A673 (cell line): Measurements from ENCODE around the gene SVOPL.

Experiments
- EZH2 ChIP-seq: fragments of 200-600 bp; sonication (generic); IDR thresholded peaks from 2 replicates; pipeline ENCODE4 v1.6.1; 2017; ENCODE audit warnings: borderline replicate concordance, low read depth, mild to moderate bottlenecking, mixed read lengths, antibody characterized with exemption, low read length; ENCODE audit not compliant: poor library complexity, severe bottlenecking
- TF ChIP-seq, protein P1 (sequence below): fragments of 300-800, 200-600 bp; sonication (generic); conservative IDR thresholded peaks from 2 replicates; pipeline ENCODE4 v1.5.1; 2017; ENCODE audit warnings: low read depth, mild to moderate bottlenecking, antibody characterized with exemption, low read length, moderate library complexity, mixed read lengths

DNA sequence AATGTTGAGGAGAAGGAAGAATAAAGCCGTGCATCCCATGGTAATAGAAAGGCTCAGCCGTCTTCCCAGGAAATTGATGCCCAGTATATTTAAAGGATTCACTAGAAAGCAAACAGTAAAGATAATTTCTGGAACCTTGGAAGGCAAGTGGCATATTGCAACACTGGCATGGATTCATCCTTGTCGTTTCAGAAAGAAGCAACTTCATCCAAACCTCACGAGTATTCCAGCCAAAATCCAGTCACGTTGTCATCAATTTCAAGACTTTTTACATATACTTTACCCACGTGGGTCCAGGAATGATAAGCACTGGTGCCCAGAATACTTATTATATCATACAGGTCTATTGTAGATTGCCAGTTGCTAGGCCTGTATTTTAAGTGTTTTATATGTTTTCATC lies 73.8 kb downstream of the SVOPL start:
- TF ChIP-seq, protein P1, sequence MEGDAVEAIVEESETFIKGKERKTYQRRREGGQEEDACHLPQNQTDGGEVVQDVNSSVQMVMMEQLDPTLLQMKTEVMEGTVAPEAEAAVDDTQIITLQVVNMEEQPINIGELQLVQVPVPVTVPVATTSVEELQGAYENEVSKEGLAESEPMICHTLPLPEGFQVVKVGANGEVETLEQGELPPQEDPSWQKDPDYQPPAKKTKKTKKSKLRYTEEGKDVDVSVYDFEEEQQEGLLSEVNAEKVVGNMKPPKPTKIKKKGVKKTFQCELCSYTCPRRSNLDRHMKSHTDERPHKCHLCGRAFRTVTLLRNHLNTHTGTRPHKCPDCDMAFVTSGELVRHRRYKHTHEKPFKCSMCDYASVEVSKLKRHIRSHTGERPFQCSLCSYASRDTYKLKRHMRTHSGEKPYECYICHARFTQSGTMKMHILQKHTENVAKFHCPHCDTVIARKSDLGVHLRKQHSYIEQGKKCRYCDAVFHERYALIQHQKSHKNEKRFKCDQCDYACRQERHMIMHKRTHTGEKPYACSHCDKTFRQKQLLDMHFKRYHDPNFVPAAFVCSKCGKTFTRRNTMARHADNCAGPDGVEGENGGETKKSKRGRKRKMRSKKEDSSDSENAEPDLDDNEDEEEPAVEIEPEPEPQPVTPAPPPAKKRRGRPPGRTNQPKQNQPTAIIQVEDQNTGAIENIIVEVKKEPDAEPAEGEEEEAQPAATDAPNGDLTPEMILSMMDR = no peak
- no peak for TF ChIP-seq EZH2
